Activated B cell treated with CpG ODN at 0.5 μM for 24 hours (primary cell): ENCODE data around the gene SF3B6. TPM values are rescaled to one million over a fixed set of nuclear protein-coding genes. Genes with fewer than 3 reads are reported as not detected.
A peak's percentile ranks its signal among the peaks of the same experiment; 100 is the strongest.
"Not testable (repeated sequence)": the region's sequence is repeated elsewhere in the genome, so short reads cannot be mapped to it uniquely, and the experiment has no call there.

Experiments
- ATAC-seq: fragments of 200-7000 bp; cut with Tn5 transposase; one replicate; pipeline ENCODE4 v1.10.0; 2021; ENCODE audit warnings: low read depth, mild to moderate bottlenecking, moderate library complexity
- CTCF ChIA-PET: fragments of 350-600 bp; sonication (Branson Sonifier 250); formaldehyde crosslinking; loops from one replicate; lab custom pipeline; 2021; ENCODE audit warnings: antibody characterized with exemption; lab: Charles Lee
- POLR2A ChIA-PET: fragments of 350-600 bp; sonication (Branson Sonifier 250); formaldehyde crosslinking; loops from one replicate; lab custom pipeline; 2021; ENCODE audit warnings: antibody characterized with exemption; lab: Charles Lee
- DNase-seq: peaks from one replicate; pipeline ENCODE4 v3.0.0; 2022
- H3K27ac Mint-ChIP-seq: one replicate; pipeline ENCODE4 v1.8.0; 2020; ENCODE audit warnings: mixed read lengths
- H3K27me3 Mint-ChIP-seq: one replicate; pipeline ENCODE4 v1.8.0; 2021; ENCODE audit warnings: mixed read lengths
- H3K36me3 Mint-ChIP-seq: one replicate; pipeline ENCODE4 v1.8.0; 2021; ENCODE audit warnings: low read depth, mixed read lengths
- H3K4me1 Mint-ChIP-seq: one replicate; pipeline ENCODE4 v1.8.0; 2021; ENCODE audit warnings: mixed read lengths
- H3K4me3 Mint-ChIP-seq: one replicate; pipeline ENCODE4 v1.8.0; 2020; ENCODE audit warnings: mild to moderate bottlenecking, mixed read lengths
- H3K9me3 Mint-ChIP-seq: one replicate; pipeline ENCODE4 v1.8.0; 2020; ENCODE audit warnings: mixed read lengths
- CTCF ChIP-seq: fragments of 200-600 bp; IDR thresholded peaks from one replicate; pipeline ENCODE4 v1.8.0; 2022; ENCODE audit warnings: antibody characterized with exemption, mild to moderate bottlenecking
- intact Hi-C: fragments of 100-400 bp; cut with micrococcal nuclease; formaldehyde crosslinking; loops from one replicate; pipeline ENCODE4 v1.15.1; 2024
- total RNA-seq: library from RNA; stranded (reverse); gene quantifications from 2 replicates; pipeline ENCODE4 v1.2.3, GENCODE V29; 2022

Gene SF3B6
- total RNA-seq, 1 donor from 2014 or later: 70.4 TPM

- Mint-ChIP-seq H3K4me3 (peak overlapping the region; percentile 96), H3K27me3 (no peaks in the 10 kb centered on the region), H3K4me1 (peaks cover 29% of the 10 kb centered on the region), H3K36me3 (peaks cover 9% of the 10 kb centered on the region), H3K9me3 (no peaks in the 10 kb centered on the region), H3K27ac (no peak overlapping the region)
- ChIA-PET CTCF (interaction anchor here (1.6 kb wide), 1 partner anchor 119 kb away, joined by 7 read pairs; the partner anchor contains the start of gene ATAD2B), POLR2A (interaction anchor here (1.7 to 2.9 kb wide), 4 partner anchors 30 to 154 kb away, joined by 6 to 57 read pairs (median 30); partner anchors contain the start of genes ATAD2B, SF3B6 and TP53I3)
- no peak for TF ChIP-seq CTCF
- intact Hi-C loops: loop anchor here (2.0 kb wide), 2 partner anchors 38 to 76 kb away; partner anchors contain the start of genes FAM228B, PFN4 and TP53I3
- ATAC-seq (no peak), DNase-seq (no peak)
Measured at GRCh38 chr2:24046599-24046929, 29.6 kb downstream of the SF3B6 start.

- DNase-seq (no peak), ATAC-seq (no peak)
- peaks cover 29% of the 10 kb centered on the region for H3K4me1 Mint-ChIP-seq
- no peaks in the 10 kb centered on the region for H3K27me3 Mint-ChIP-seq
- no peak overlapping the region for H3K27ac Mint-ChIP-seq
- CTCF ChIA-PET: no interaction called here
- no peak for TF ChIP-seq CTCF
- intact Hi-C loops: loop anchor here (2.0 kb wide), 2 partner anchors 39 to 77 kb away; partner anchors contain the start of genes FAM228B, PFN4 and TP53I3
- H3K36me3 Mint-ChIP-seq: peaks cover 9% of the 10 kb centered on the region
- H3K9me3 Mint-ChIP-seq: no peaks in the 10 kb centered on the region
- POLR2A ChIA-PET: interaction anchor here (0.6 to 2.9 kb wide), 3 partner anchors 31 to 1115 kb away, joined by 4 to 57 read pairs (median 45); partner anchors contain the start of genes ATAD2B and SF3B6
- H3K4me3 Mint-ChIP-seq: peak overlapping the region; percentile 96
Measured at GRCh38 chr2:24045511-24046508, 30.3 kb downstream of the SF3B6 start.

GRCh38 chr2:24043133-24043532, 33.0 kb downstream of the SF3B6 start:
- CTCF ChIA-PET, H3K4me3 Mint-ChIP-seq, ATAC-seq, H3K27me3 Mint-ChIP-seq, intact Hi-C loops, POLR2A ChIA-PET, DNase-seq, H3K27ac Mint-ChIP-seq, H3K9me3 Mint-ChIP-seq: not testable (repeated sequence)
- Mint-ChIP-seq H3K4me1 (peaks cover 22% of the 10 kb centered on the region), H3K36me3 (peaks cover 23% of the 10 kb centered on the region)

- no peak overlapping the region for H3K27ac Mint-ChIP-seq
- no peaks in the 10 kb centered on the region for H3K9me3 Mint-ChIP-seq
- intact Hi-C loops: no loop called here
- POLR2A ChIA-PET: interaction anchor here (0.6 kb wide), 1 partner anchor 10 kb away, joined by 3 read pairs; no protein-coding TSS in a partner anchor
- no peak for DNase-seq
- no peak overlapping the region for H3K4me3 Mint-ChIP-seq
- no peak for ATAC-seq
- TF ChIP-seq CTCF: no peak
- CTCF ChIA-PET: no interaction called here
- peaks cover 9% of the 10 kb centered on the region for H3K4me1 Mint-ChIP-seq
- peaks cover 35% of the 10 kb centered on the region for H3K36me3 Mint-ChIP-seq
- H3K27me3 Mint-ChIP-seq: no peaks in the 10 kb centered on the region
Measured at GRCh38 chr2:24040511-24040910, 35.6 kb downstream of the SF3B6 start.

GRCh38 chr2:24038786-24039499, 37.2 kb downstream of the SF3B6 start:
- TF ChIP-seq CTCF: no peak
- Mint-ChIP-seq H3K36me3 (peaks cover 37% of the 10 kb centered on the region), H3K4me1 (peaks cover 6% of the 10 kb centered on the region), H3K27me3 (no peaks in the 10 kb centered on the region), H3K4me3 (no peak overlapping the region), H3K9me3 (no peaks in the 10 kb centered on the region), H3K27ac (no peak overlapping the region)
- ChIA-PET CTCF (interaction anchor here (0.7 kb wide), 1 partner anchor 216 kb away, joined by 3 read pairs; no protein-coding TSS in a partner anchor), POLR2A (no interaction called here)
- DNase-seq (no peak), ATAC-seq (no peak)
- intact Hi-C loops: no loop called here
